Neutrophil (primary cell): Measurements from ENCODE around the gene BCAS1.
A peak's percentile ranks its signal among the peaks of the same experiment; 100 is the strongest.

Experiments used
- H3K27ac ChIP-seq: fragments of 200-600 bp; sonication (generic); 2 replicates; pipeline ENCODE4 v1.5.1; 2016; ENCODE audit warnings: mild to moderate bottlenecking, moderate library complexity
- H3K27me3 ChIP-seq: fragments of 200-600 bp; sonication (generic); 2 replicates; pipeline ENCODE4 v1.6.0; 2016; ENCODE audit warnings: mild to moderate bottlenecking
- H3K36me3 ChIP-seq: fragments of 200-600 bp; sonication (generic); 2 replicates; pipeline ENCODE4 v1.5.1; 2017
- H3K4me1 ChIP-seq, 2 experiments: fragments of 200-600 bp in 1 of 2; sonication (generic) in 1 of 2; 1 replicate in 1 of 2; 2 replicates in 1 of 2; pipeline versions ENCODE4 v1.5.1 to v1.6.1; 2013 to 2016; ENCODE audit warnings: low read depth in 1 of 2, low read length in 1 of 2, mild to moderate bottlenecking in 1 of 2, moderate library complexity in 1 of 2; ENCODE audit not compliant: control insufficient read depth in 1 of 2, insufficient read depth in 1 of 2
- H3K4me3 ChIP-seq, 2 experiments: fragments of 200-600 bp in 1 of 2; sonication (generic) in 1 of 2; 1 replicate in 1 of 2; 2 replicates in 1 of 2; pipeline ENCODE4 v1.5.1; 2013 to 2016; ENCODE audit warnings: low read depth in 1 of 2, low read length in 1 of 2, mild to moderate bottlenecking in 1 of 2, moderate library complexity in 1 of 2
- H3K9me3 ChIP-seq: fragments of 200-600 bp; sonication (generic); 2 replicates; pipeline ENCODE4 v1.5.1; 2016
- CTCF ChIP-seq: fragments of 200-600 bp; sonication (generic); IDR thresholded peaks from 2 replicates; pipeline ENCODE4 v1.5.1; 2016; ENCODE audit warnings: antibody characterized with exemption

Gene BCAS1

GRCh38 chr20:53914781-53915445 lies 155.5 kb downstream of the BCAS1 start:
- Histone ChIP-seq H3K4me3 (peak overlapping the region; percentile 61 to 67), H3K27ac (peak overlapping the region; percentile 88)
- TF ChIP-seq CTCF = no peak

GRCh38 chr20:53914091-53914780 lies 156.2 kb downstream of the BCAS1 start:
- no peak for TF ChIP-seq CTCF
- H3K4me3 ChIP-seq = peak overlapping the region; percentile 61 to 67
- H3K9me3 ChIP-seq = no peaks in the 10 kb centered on the region
- no peaks in the 10 kb centered on the region for H3K27me3 ChIP-seq
- peaks cover 60 to 81% of the 10 kb centered on the region in 2 experiments for H3K4me1 ChIP-seq
- H3K27ac ChIP-seq = peak overlapping the region; percentile 88
- H3K36me3 ChIP-seq = no peaks in the 10 kb centered on the region

More at GRCh38 chr20:53914781-53915445, 155.5 kb downstream of the BCAS1 start:
- H3K9me3 ChIP-seq = no peaks in the 10 kb centered on the region
- peaks cover 54 to 75% of the 10 kb centered on the region in 2 experiments for H3K4me1 ChIP-seq
- no peaks in the 10 kb centered on the region for H3K27me3 ChIP-seq
- no peaks in the 10 kb centered on the region for H3K36me3 ChIP-seq

- no peak overlapping the region for H3K4me3 ChIP-seq
- no peaks in the 10 kb centered on the region for H3K9me3 ChIP-seq
- H3K4me1 ChIP-seq = peaks cover 82 to 94% of the 10 kb centered on the region in 2 experiments
- peak overlapping the region; percentile 92 for H3K27ac ChIP-seq
- H3K27me3 ChIP-seq = no peaks in the 10 kb centered on the region
- no peaks in the 10 kb centered on the region for H3K36me3 ChIP-seq
- TF ChIP-seq CTCF = no peak
Observed at GRCh38 chr20:53911301-53911700, 159.1 kb downstream of the BCAS1 start.

- H3K4me1 ChIP-seq = peaks cover 84 to 94% of the 10 kb centered on the region in 2 experiments
- H3K27ac ChIP-seq = peak overlapping the region; percentile 92
- no peaks in the 10 kb centered on the region for H3K9me3 ChIP-seq
- no peak for TF ChIP-seq CTCF
- peak overlapping the region in 1 of 2 experiments; percentile 28 for H3K4me3 ChIP-seq
- no peaks in the 10 kb centered on the region for H3K27me3 ChIP-seq
- no peaks in the 10 kb centered on the region for H3K36me3 ChIP-seq
Observed at GRCh38 chr20:53910351-53911002, 159.9 kb downstream of the BCAS1 start.

GRCh38 chr20:53907968-53908751 lies 162.2 kb downstream of the BCAS1 start:
- Histone ChIP-seq H3K9me3 (no peaks in the 10 kb centered on the region), H3K4me3 (peak overlapping the region in 1 of 2 experiments; percentile 19), H3K27me3 (no peaks in the 10 kb centered on the region), H3K27ac (peak overlapping the region; percentile 92), H3K36me3 (no peaks in the 10 kb centered on the region), H3K4me1 (peaks cover 88 to 95% of the 10 kb centered on the region in 2 experiments)
- TF ChIP-seq CTCF = no peak
